Activated CD8-positive, alpha-beta T cell treated with anti-CD3 and anti-CD28 coated beads, Interleukin-2, amount 10 ng/mL, durations not matched to agents 7 days and 5 days (primary cell): Measurements from ENCODE around the gene SEMA4D. TPM values are rescaled to one million over a fixed set of nuclear protein-coding genes. Genes with fewer than 3 reads are reported as not detected.
A peak's percentile ranks its signal among the peaks of the same experiment; 100 is the strongest.

Experiments used
- ATAC-seq: fragments of 150-1000 bp; cut with Tn5 transposase; one replicate; pipeline ENCODE4 v1.10.0; 2021; ENCODE audit warnings: moderate library complexity
- CTCF ChIA-PET: fragments of 350-600 bp; sonication (Branson Sonifier 250); formaldehyde crosslinking; loops from one replicate; lab custom pipeline; 2021; ENCODE audit warnings: antibody characterized with exemption; lab: Charles Lee
- POLR2A ChIA-PET: fragments of 350-600 bp; sonication (Branson Sonifier 250); formaldehyde crosslinking; loops from one replicate; lab custom pipeline; 2021; ENCODE audit warnings: antibody characterized with exemption; lab: Charles Lee
- DNase-seq: peaks from one replicate; pipeline ENCODE4 v3.0.0-alpha.2; 2020
- H3K27ac Mint-ChIP-seq: one replicate; pipeline ENCODE4 v1.8.0; 2021; ENCODE audit warnings: mild to moderate bottlenecking, mixed read lengths
- H3K27me3 Mint-ChIP-seq: one replicate; pipeline ENCODE4 v1.8.0; 2021; ENCODE audit warnings: low read depth, mixed read lengths
- H3K36me3 Mint-ChIP-seq: one replicate; pipeline ENCODE4 v1.8.0; 2021; ENCODE audit warnings: low read depth, mixed read lengths
- H3K4me1 Mint-ChIP-seq: one replicate; pipeline ENCODE4 v1.8.0; 2021; ENCODE audit warnings: low read depth, mixed read lengths
- H3K4me3 Mint-ChIP-seq: one replicate; pipeline ENCODE4 v1.8.0; 2021; ENCODE audit warnings: mild to moderate bottlenecking, mixed read lengths
- H3K9me3 Mint-ChIP-seq: one replicate; pipeline ENCODE4 v1.8.0; 2022; ENCODE audit warnings: mixed read lengths; ENCODE audit not compliant: insufficient read depth
- total RNA-seq, 2 experiments: library from RNA; stranded (reverse); gene quantifications; one replicate each; pipeline ENCODE4 v1.2.3, GENCODE V29; 2021

SEMA4D gene
- total RNA-seq, 2 experiments from 2014 or later = 314 to 321 TPM

- DNase-seq = no peak
- H3K36me3 Mint-ChIP-seq = peaks cover 83% of the 10 kb centered on the region
Observed at GRCh38 chr9:89444925-89445765, 52.8 kb downstream of the SEMA4D start.

GRCh38 chr9:89444274-89444673, 53.6 kb downstream of the SEMA4D start:
- Mint-ChIP-seq H3K4me1 (peaks cover 97% of the 10 kb centered on the region), H3K27me3 (no peaks in the 10 kb centered on the region), H3K36me3 (peaks cover 83% of the 10 kb centered on the region), H3K27ac (peak overlapping the region; percentile 91), H3K4me3 (peak overlapping the region; percentile 7), H3K9me3 (no peaks in the 10 kb centered on the region)
- ChIA-PET POLR2A (interaction anchor here (1.3 kb wide), 1 partner anchor 26 kb away, joined by 4 read pairs; no protein-coding TSS in a partner anchor), CTCF (interaction anchor here (0.9 to 2.9 kb wide), 5 partner anchors 12 to 105 kb away, joined by 3 to 13 read pairs (median 5); no protein-coding TSS in a partner anchor)
- ATAC-seq (peak; percentile 69), DNase-seq (peak; percentile 80)

More at GRCh38 chr9:89444925-89445765, 52.8 kb downstream of the SEMA4D start:
- ChIA-PET POLR2A (interaction anchor here (0.6 to 1.3 kb wide), 5 partner anchors 12 to 87 kb away, joined by 3 to 4 read pairs (median 3); no protein-coding TSS in a partner anchor), CTCF (interaction anchor here (0.5 to 2.9 kb wide), 6 partner anchors 12 to 104 kb away, joined by 3 to 13 read pairs (median 4); no protein-coding TSS in a partner anchor)
- no peaks in the 10 kb centered on the region for H3K27me3 Mint-ChIP-seq
- H3K27ac Mint-ChIP-seq = peak overlapping the region; percentile 91
- H3K4me1 Mint-ChIP-seq = peaks cover 97% of the 10 kb centered on the region
- no peak overlapping the region for H3K4me3 Mint-ChIP-seq
- no peak for ATAC-seq
- H3K9me3 Mint-ChIP-seq = no peaks in the 10 kb centered on the region

GRCh38 chr9:89442981-89443814, 54.7 kb downstream of the SEMA4D start:
- Mint-ChIP-seq H3K27me3 (no peaks in the 10 kb centered on the region), H3K27ac (peak overlapping the region; percentile 84), H3K9me3 (no peaks in the 10 kb centered on the region), H3K4me1 (peaks cover 94% of the 10 kb centered on the region), H3K36me3 (peaks cover 75% of the 10 kb centered on the region), H3K4me3 (no peak overlapping the region)
- ChIA-PET POLR2A (interaction anchor here (0.7 kb wide), 1 partner anchor 86 kb away, joined by 3 read pairs; no protein-coding TSS in a partner anchor), CTCF (interaction anchor here (1.3 to 4.4 kb wide), 2 partner anchors 15 to 106 kb away, joined by 3 to 38 read pairs; no protein-coding TSS in a partner anchor)
- ATAC-seq = no peak
- no peak for DNase-seq

GRCh38 chr9:89442501-89442978, 55.4 kb downstream of the SEMA4D start:
- ChIA-PET CTCF (interaction anchor here (1.3 to 4.4 kb wide), 2 partner anchors 14 to 107 kb away, joined by 3 to 38 read pairs; no protein-coding TSS in a partner anchor), POLR2A (no interaction called here)
- H3K4me3 Mint-ChIP-seq = no peak overlapping the region
- H3K27me3 Mint-ChIP-seq = no peaks in the 10 kb centered on the region
- DNase-seq (no peak), ATAC-seq (no peak)
- peaks cover 78% of the 10 kb centered on the region for H3K36me3 Mint-ChIP-seq
- H3K27ac Mint-ChIP-seq = peak overlapping the region; percentile 84
- peaks cover 95% of the 10 kb centered on the region for H3K4me1 Mint-ChIP-seq
- no peaks in the 10 kb centered on the region for H3K9me3 Mint-ChIP-seq

GRCh38 chr9:89441986-89442385, 55.9 kb downstream of the SEMA4D start:
- H3K27ac Mint-ChIP-seq = peak overlapping the region; percentile 84
- no peak overlapping the region for H3K4me3 Mint-ChIP-seq
- no peaks in the 10 kb centered on the region for H3K27me3 Mint-ChIP-seq
- H3K36me3 Mint-ChIP-seq = peaks cover 78% of the 10 kb centered on the region
- peaks cover 95% of the 10 kb centered on the region for H3K4me1 Mint-ChIP-seq
- H3K9me3 Mint-ChIP-seq = no peaks in the 10 kb centered on the region
- POLR2A ChIA-PET = no interaction called here
- DNase-seq = no peak
- CTCF ChIA-PET = interaction anchor here (1.3 to 4.4 kb wide), 2 partner anchors 14 to 107 kb away, joined by 3 to 38 read pairs; no protein-coding TSS in a partner anchor
- ATAC-seq = no peak

- no peaks in the 10 kb centered on the region for H3K9me3 Mint-ChIP-seq
- no peaks in the 10 kb centered on the region for H3K27me3 Mint-ChIP-seq
- H3K4me1 Mint-ChIP-seq = peaks cover 95% of the 10 kb centered on the region
- H3K4me3 Mint-ChIP-seq = no peak overlapping the region
- ChIA-PET POLR2A (interaction anchor here (1.4 kb wide), 1 partner anchor 43 kb away, joined by 6 read pairs; no protein-coding TSS in a partner anchor), CTCF (interaction anchor here (1.3 to 4.4 kb wide), 2 partner anchors 13 to 108 kb away, joined by 3 to 38 read pairs; no protein-coding TSS in a partner anchor)
- peak overlapping the region; percentile 84 for H3K27ac Mint-ChIP-seq
- ATAC-seq = no peak
- DNase-seq = no peak
- H3K36me3 Mint-ChIP-seq = peaks cover 78% of the 10 kb centered on the region
Observed at GRCh38 chr9:89441655-89441970, 56.3 kb downstream of the SEMA4D start.

DNA sequence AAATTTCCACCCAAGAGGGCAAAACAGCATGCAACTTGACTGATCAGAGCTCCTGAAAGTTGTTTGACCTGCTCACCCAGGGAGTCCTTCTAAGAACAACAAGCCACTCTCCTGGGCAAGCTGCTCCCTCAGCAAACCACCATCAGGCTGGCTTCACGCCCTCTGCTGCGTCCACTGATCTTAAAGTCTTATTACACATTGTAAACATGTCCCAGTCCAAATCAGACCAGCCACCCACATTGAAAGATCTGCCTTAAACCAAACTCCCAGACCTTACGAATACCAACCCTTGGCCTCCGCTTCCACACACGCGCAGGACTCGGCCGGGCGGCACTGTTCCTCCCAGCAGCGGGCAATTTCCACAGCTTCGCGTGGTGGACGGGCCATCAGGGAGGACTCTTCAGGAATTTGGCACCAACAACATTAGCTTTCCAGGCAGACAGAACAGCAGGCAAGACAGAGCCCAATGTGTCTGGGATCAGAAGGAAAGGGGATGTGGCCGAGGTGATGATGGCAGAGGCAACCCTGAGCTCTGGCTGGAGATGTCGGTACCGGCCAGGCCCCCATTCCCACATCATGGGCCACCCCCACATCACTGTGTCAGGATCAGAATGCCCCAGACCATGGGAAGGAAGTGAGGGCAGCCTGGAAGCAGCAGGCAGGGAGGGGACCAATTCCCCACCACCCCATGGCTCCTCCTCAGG, 56.8 kb downstream of the SEMA4D start:
- DNase-seq (no peak), ATAC-seq (no peak)
- H3K4me1 Mint-ChIP-seq = peaks cover 95% of the 10 kb centered on the region
- no peak overlapping the region for H3K4me3 Mint-ChIP-seq
- no peaks in the 10 kb centered on the region for H3K27me3 Mint-ChIP-seq
- no peaks in the 10 kb centered on the region for H3K9me3 Mint-ChIP-seq
- peak overlapping the region; percentile 84 for H3K27ac Mint-ChIP-seq
- POLR2A ChIA-PET = interaction anchor here (1.4 kb wide), 1 partner anchor 44 kb away, joined by 6 read pairs; no protein-coding TSS in a partner anchor
- CTCF ChIA-PET = interaction anchor here (1.2 to 4.4 kb wide), 2 partner anchors 13 to 108 kb away, joined by 3 to 38 read pairs; no protein-coding TSS in a partner anchor
- H3K36me3 Mint-ChIP-seq = peaks cover 76% of the 10 kb centered on the region

DNA sequence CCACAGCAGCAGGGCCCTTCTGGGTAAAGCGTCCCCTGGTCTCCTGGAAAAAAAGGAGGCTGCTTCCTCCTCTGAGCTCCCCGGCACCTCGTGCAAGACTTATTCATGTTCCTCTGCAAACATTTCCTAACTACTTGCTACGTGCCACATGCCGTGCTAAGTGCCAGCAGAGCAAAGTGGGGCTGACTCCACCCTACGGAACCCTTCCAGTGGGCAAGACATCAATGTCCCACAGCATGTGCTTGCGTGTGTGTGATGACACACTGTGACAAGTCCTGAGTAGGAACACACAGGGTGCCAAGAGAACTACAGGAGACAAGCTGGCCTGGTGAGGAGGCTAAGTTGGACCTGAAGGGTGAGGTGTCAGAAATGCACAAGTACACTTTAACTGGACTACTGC, 57.4 kb downstream of the SEMA4D start:
- peak overlapping the region; percentile 84 for H3K27ac Mint-ChIP-seq
- peaks cover 95% of the 10 kb centered on the region for H3K4me1 Mint-ChIP-seq
- H3K9me3 Mint-ChIP-seq = no peaks in the 10 kb centered on the region
- DNase-seq (no peak), ATAC-seq (peak; percentile 17)
- no peaks in the 10 kb centered on the region for H3K27me3 Mint-ChIP-seq
- ChIA-PET POLR2A (interaction anchor here (1.4 kb wide), 1 partner anchor 44 kb away, joined by 6 read pairs; no protein-coding TSS in a partner anchor), CTCF (interaction anchor here (1.2 to 4.4 kb wide), 4 partner anchors 12 to 109 kb away, joined by 3 to 38 read pairs (median 4); no protein-coding TSS in a partner anchor)
- no peak overlapping the region for H3K4me3 Mint-ChIP-seq
- peaks cover 73% of the 10 kb centered on the region for H3K36me3 Mint-ChIP-seq

DNA sequence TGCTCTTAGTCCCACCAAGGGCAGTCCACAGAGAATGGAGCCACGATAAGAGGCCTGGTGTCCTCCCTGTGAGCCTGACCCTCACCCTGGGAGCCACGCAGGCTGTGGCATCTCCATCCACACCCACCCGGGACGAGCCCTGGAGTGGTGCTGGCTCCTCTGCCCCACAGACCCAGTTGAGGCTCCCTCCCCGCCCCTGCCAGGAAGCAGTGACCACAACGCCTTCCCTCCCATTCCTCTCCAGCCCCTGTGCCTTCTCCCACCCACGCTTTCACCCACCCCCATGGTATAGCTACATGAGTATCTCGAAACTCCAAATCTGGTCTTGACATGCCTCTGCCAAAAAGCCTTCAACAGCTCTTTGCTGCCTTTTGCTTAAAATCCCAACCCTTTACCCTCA, 57.9 kb downstream of the SEMA4D start:
- ChIA-PET POLR2A (interaction anchor here (0.6 to 1.4 kb wide), 2 partner anchors 9 to 45 kb away, joined by 3 to 6 read pairs; no protein-coding TSS in a partner anchor), CTCF (interaction anchor here (0.7 to 4.4 kb wide), 6 partner anchors 8 to 109 kb away, joined by 3 to 38 read pairs (median 4); no protein-coding TSS in a partner anchor)
- peaks cover 94% of the 10 kb centered on the region for H3K4me1 Mint-ChIP-seq
- no peaks in the 10 kb centered on the region for H3K9me3 Mint-ChIP-seq
- no peaks in the 10 kb centered on the region for H3K27me3 Mint-ChIP-seq
- H3K4me3 Mint-ChIP-seq = no peak overlapping the region
- peak overlapping the region; percentile 84 for H3K27ac Mint-ChIP-seq
- DNase-seq (no peak), ATAC-seq (no peak)
- peaks cover 73% of the 10 kb centered on the region for H3K36me3 Mint-ChIP-seq

DNA sequence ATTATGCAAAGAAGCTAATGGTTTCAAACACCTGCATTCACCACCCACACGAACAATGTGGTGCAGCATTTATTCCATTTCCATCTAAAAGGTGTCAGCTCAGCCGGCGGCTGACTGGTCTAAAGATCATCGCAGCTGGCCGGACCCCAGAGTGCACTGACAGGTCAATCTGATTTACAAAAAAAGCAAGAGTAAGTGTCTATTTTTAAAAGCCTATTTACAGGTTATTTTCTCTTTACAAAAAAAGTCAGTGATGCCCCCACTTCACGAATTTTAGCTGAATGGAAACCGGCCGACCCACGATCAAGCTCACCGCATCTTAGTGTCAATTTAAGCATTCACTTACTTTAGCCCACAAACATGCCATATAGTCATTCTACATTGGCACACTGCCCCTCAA, 58.3 kb downstream of the SEMA4D start:
- ChIA-PET POLR2A (interaction anchor here (0.6 kb wide), 1 partner anchor 9 kb away, joined by 3 read pairs; no protein-coding TSS in a partner anchor), CTCF (interaction anchor here (0.7 to 4.4 kb wide), 5 partner anchors 8 to 108 kb away, joined by 3 to 38 read pairs (median 4); no protein-coding TSS in a partner anchor)
- no peak overlapping the region for H3K4me3 Mint-ChIP-seq
- H3K27ac Mint-ChIP-seq = peak overlapping the region; percentile 84
- DNase-seq (no peak), ATAC-seq (no peak)
- H3K36me3 Mint-ChIP-seq = peaks cover 69% of the 10 kb centered on the region
- H3K9me3 Mint-ChIP-seq = no peaks in the 10 kb centered on the region
- H3K4me1 Mint-ChIP-seq = peaks cover 93% of the 10 kb centered on the region
- no peaks in the 10 kb centered on the region for H3K27me3 Mint-ChIP-seq
